Thoracic aorta (tissue), 2 donors: ENCODE data around the gene MED12L. TPM values are rescaled to one million over a fixed set of nuclear protein-coding genes. Genes with fewer than 3 reads are reported as not detected.

ENCODE experiments used
- ATAC-seq: fragments of 150-250 bp; one replicate; pipeline ENCODE4 v1.8.0; 2017; ENCODE audit warnings: low read depth; ENCODE audit not compliant: insufficient number of reproducible peaks, low FRiP score
- DNase-seq: peaks from one replicate; pipeline ENCODE4 v3.0.0-alpha.2; 2020; ENCODE audit warnings: low spot score
- H3K27ac ChIP-seq, 2 donors: fragments of 200-600 bp; sonication (generic); 1 replicate in 1 of 2; 2 replicates in 1 of 2; pipeline ENCODE4 v1.5.1; 2016; ENCODE audit warnings: mild to moderate bottlenecking in 2 of 2, moderate library complexity in 2 of 2
- H3K27me3 ChIP-seq: fragments of 200-600 bp; sonication (generic); replicated peaks from 2 replicates; pipeline ENCODE4 v1.6.0; 2016; ENCODE audit warnings: mild to moderate bottlenecking; ENCODE audit not compliant: insufficient read depth
- H3K36me3 ChIP-seq: fragments of 200-600 bp; sonication (generic); one replicate; pipeline ENCODE4 v1.5.1; 2016
- H3K4me1 ChIP-seq, 2 donors: fragments of 200-600 bp; sonication (generic); 1 replicate in 1 of 2; 2 replicates in 1 of 2; pipeline versions ENCODE4 v1.5.1 to v1.6.0; 2016; ENCODE audit warnings: low read depth in 2 of 2, mild to moderate bottlenecking in 1 of 2; ENCODE audit not compliant: control insufficient read depth in 1 of 2
- H3K4me3 ChIP-seq: fragments of 200-600 bp; sonication (generic); 2 replicates; pipeline ENCODE4 v1.5.1; 2016; ENCODE audit warnings: mild to moderate bottlenecking
- H3K9me3 ChIP-seq: fragments of 200-600 bp; sonication (generic); 2 replicates; pipeline ENCODE4 v1.5.1; 2016
- CTCF ChIP-seq: fragments of 200-600 bp; sonication (generic); IDR thresholded peaks from one replicate; pipeline ENCODE4 v1.5.1; 2019; ENCODE audit warnings: antibody characterized with exemption
- total RNA-seq, 2 donors: library from RNA; depleted of rRNA; stranded (reverse); fragments of >200 nt; gene quantifications; one replicate each; pipeline versions ENCODE4 v1.1.0 to v1.2.3, GENCODE V29; 2016

Gene MED12L
- total RNA-seq, 2 donors from 2014 or later = 0.27 to 2.0 TPM

- Histone ChIP-seq H3K36me3 (no peaks in the 10 kb centered on the region), H3K27ac (no peak overlapping the region), H3K4me1 (peaks cover 0 to 16% of the 10 kb centered on the region in 2 donors), H3K4me3 (peak overlapping the region; percentile 93), H3K9me3 (no peaks in the 10 kb centered on the region), H3K27me3 (no peaks in the 10 kb centered on the region)
- ATAC-seq (no peak), DNase-seq (no peak)
- TF ChIP-seq CTCF = no peak
Measured at GRCh38 chr3:151084893-151085226, 604 bp upstream of the MED12L start.

- Histone ChIP-seq H3K27me3 (no peaks in the 10 kb centered on the region), H3K4me1 (peaks cover 0 to 16% of the 10 kb centered on the region in 2 donors), H3K27ac (peak overlapping the region in 1 of 2 donors; percentile 11), H3K4me3 (peak overlapping the region; percentile 93), H3K9me3 (no peaks in the 10 kb centered on the region), H3K36me3 (no peaks in the 10 kb centered on the region)
- DNase-seq = no peak
- TF ChIP-seq CTCF = no peak
- ATAC-seq = no peak
Measured at GRCh38 chr3:151085889-151086483, 522 bp downstream of the MED12L start.

GRCh38 chr3:151086484-151087456 lies 1.3 kb downstream of the MED12L start:
- peak; percentile 56 for ATAC-seq
- H3K27me3 ChIP-seq = no peaks in the 10 kb centered on the region
- H3K36me3 ChIP-seq = no peaks in the 10 kb centered on the region
- H3K4me1 ChIP-seq = peaks cover 0 to 16% of the 10 kb centered on the region in 2 donors
- no peaks in the 10 kb centered on the region for H3K9me3 ChIP-seq
- peak overlapping the region in 1 of 2 donors; percentile 11 for H3K27ac ChIP-seq
- peak; percentile 6 for DNase-seq
- TF ChIP-seq CTCF = peak; percentile 36
- H3K4me3 ChIP-seq = peak overlapping the region; percentile 93

- H3K9me3 ChIP-seq = no peaks in the 10 kb centered on the region
- no peak for TF ChIP-seq CTCF
- DNase-seq = no peak
Measured at GRCh38 chr3:151087648-151088047, 2.2 kb downstream of the MED12L start.

GRCh38 chr3:151091685-151092345 lies 6.4 kb downstream of the MED12L start:
- H3K4me1 ChIP-seq = peaks cover 0 to 7% of the 10 kb centered on the region in 2 donors
- H3K27me3 ChIP-seq = no peaks in the 10 kb centered on the region
- no peak for TF ChIP-seq CTCF
- ATAC-seq (no peak), DNase-seq (no peak)
- H3K36me3 ChIP-seq = no peaks in the 10 kb centered on the region
- no peak overlapping the region for H3K4me3 ChIP-seq
- no peak overlapping the region for H3K27ac ChIP-seq
- H3K9me3 ChIP-seq = no peaks in the 10 kb centered on the region

More at GRCh38 chr3:151087648-151088047, 2.2 kb downstream of the MED12L start:
- no peaks in the 10 kb centered on the region for H3K27me3 ChIP-seq
- no peaks in the 10 kb centered on the region for H3K36me3 ChIP-seq
- H3K27ac ChIP-seq = no peak overlapping the region
- peaks cover 0 to 16% of the 10 kb centered on the region in 2 donors for H3K4me1 ChIP-seq
- ATAC-seq = no peak
- H3K4me3 ChIP-seq = no peak overlapping the region
